AG09319 (cell line): ENCODE measurements around the gene NCOA6.

Source experiments
- DNase-seq: peaks from one replicate; pipeline ENCODE4 v3.0.0-alpha.2; 2010; ENCODE audit warnings: low read depth; ENCODE audit errors: extremely low read depth
- CTCF ChIP-seq: IDR thresholded peaks from 2 replicates; pipeline ENCODE4 v1.5.1; 2011; ENCODE audit warnings: low read depth, mild to moderate bottlenecking, inconsistent platforms, low read length, moderate library complexity

Gene NCOA6

GRCh38 chr20:34680586-34681175 is 144.8 kb downstream of the NCOA6 start:
- TF ChIP-seq CTCF: no peak
- DNase-seq: no peak

- peak; percentile 77 for DNase-seq
- no peak; the same call in 1 of the 2 replicates for TF ChIP-seq CTCF
Observed at GRCh38 chr20:34676642-34677373, 148.6 kb downstream of the NCOA6 start, which contains the start of gene PIGU. PIGU (minus strand) TSS chr20:34677092; CDS start chr20:34677085, 7 bp downstream.

- DNase-seq: no peak
- no peak for TF ChIP-seq CTCF
Observed at GRCh38 chr20:34675993-34676641, 149.3 kb downstream of the NCOA6 start.

DNA sequence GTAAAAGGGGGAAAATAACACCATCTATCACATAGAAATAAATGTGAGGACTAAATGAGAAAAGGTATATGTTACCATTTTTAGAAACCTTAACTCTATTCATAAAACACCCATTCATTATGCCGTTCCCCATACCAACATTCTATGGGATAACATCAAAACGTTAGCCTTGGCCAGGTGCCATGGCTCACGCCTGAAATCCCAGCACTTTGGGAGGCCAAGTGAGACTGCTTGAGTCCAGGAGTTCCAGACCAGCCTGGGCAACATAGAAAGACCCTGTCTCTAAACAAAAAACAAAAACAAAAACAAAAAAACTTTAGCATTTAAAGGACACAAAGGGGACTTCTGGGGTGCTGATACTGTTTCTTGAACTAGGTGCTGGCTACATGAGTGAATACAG is 149.9 kb downstream of the NCOA6 start:
- no peak for DNase-seq
- TF ChIP-seq CTCF: no peak

DNA sequence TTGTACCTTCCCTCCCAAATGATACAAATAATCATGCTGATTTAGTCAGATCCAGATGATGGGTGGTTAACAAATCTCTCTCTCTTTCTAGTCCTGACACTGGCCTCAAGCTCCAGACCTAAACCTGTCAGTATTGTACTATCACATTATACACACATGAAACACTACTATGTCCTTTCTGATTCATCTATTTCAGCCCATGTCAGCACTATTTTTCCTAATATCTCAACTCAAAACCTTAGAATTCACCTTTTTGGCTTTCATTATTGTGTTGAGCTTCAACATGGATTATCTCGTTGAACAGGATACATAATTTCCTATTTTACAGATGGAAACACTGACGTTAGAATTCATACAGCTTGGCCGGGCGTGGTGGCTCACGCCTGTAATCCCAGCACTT is 152.0 kb downstream of the NCOA6 start:
- DNase-seq: no peak
- no peak for TF ChIP-seq CTCF

DNA sequence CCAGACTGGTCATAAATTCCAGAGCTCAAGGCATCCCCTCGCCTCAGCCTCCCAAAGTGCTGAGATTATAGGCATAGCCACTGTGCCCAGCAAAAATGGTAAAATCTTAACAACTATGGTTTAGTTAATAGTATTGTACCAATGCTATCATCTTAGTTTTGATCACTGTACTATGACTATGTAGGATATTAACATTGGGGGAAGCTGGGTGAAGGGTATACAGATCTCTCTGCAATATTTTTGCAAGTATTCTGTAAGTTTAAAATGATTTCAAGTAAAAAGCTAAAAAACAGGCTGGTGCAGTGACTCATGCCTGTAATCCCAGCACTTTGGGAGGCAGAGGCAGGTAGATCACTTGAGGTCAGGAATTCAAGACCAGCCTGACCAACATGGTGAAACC is 156.4 kb downstream of the NCOA6 start:
- TF ChIP-seq CTCF: no peak
- DNase-seq: no peak
